OCI-LY1 (cell line): ENCODE results near the gene COL7A1.
"Not testable (repeated sequence)": the region's sequence is repeated elsewhere in the genome, so short reads cannot be mapped to it uniquely, and the experiment has no call there.

Experiments used
- H2AFZ ChIP-seq: fragments of 200-600 bp; sonication (generic), shearing (Covaris generic); 2 replicates; pipeline ENCODE4 v1.6.0; 2014; ENCODE audit warnings: antibody characterized with exemption, mild to moderate bottlenecking, low read length
- H3F3A ChIP-seq: fragments of 200-600 bp; sonication (generic), shearing (Covaris generic); 2 replicates; pipeline ENCODE4 v1.6.0; 2014; ENCODE audit warnings: mild to moderate bottlenecking, antibody characterized with exemption, low read length, moderate library complexity; ENCODE audit not compliant: insufficient read depth
- H3K27ac ChIP-seq: fragments of 200-600 bp; sonication (generic); 2 replicates; pipeline ENCODE4 v1.5.1; 2014; ENCODE audit warnings: low read length, mixed run types, mild to moderate bottlenecking, low read depth; ENCODE audit not compliant: poor library complexity, severe bottlenecking
- H3K27me3 ChIP-seq: fragments of 200-600 bp; sonication (generic); 2 replicates; pipeline ENCODE4 v1.6.0; 2014; ENCODE audit warnings: antibody characterized with exemption, mild to moderate bottlenecking, low read length, moderate library complexity; ENCODE audit not compliant: insufficient read depth
- H3K36me3 ChIP-seq: fragments of 200-600 bp; sonication (generic); 2 replicates; pipeline ENCODE4 v1.6.1; 2014; ENCODE audit warnings: mild to moderate bottlenecking, antibody characterized with exemption, low read length, moderate library complexity, mixed read lengths; ENCODE audit not compliant: insufficient read depth
- H3K4me1 ChIP-seq: fragments of 200-600 bp; sonication (generic); 2 replicates; pipeline ENCODE4 v1.5.1; 2014; ENCODE audit warnings: mild to moderate bottlenecking, low read length, moderate library complexity; ENCODE audit not compliant: insufficient read depth, severe bottlenecking
- H3K4me2 ChIP-seq: fragments of 200-600 bp; sonication (generic), shearing (Covaris generic); 2 replicates; pipeline ENCODE4 v1.6.1; 2014; ENCODE audit warnings: low read length
- H3K4me3 ChIP-seq: fragments of 200-600 bp; sonication (generic); 2 replicates; pipeline ENCODE4 v1.5.1; 2014; ENCODE audit warnings: low read length, low read depth, mild to moderate bottlenecking, mixed read lengths; ENCODE audit not compliant: poor library complexity, severe bottlenecking
- H3K79me2 ChIP-seq: fragments of 200-600 bp; shearing (Covaris generic); 2 replicates; pipeline ENCODE4 v1.6.1; 2016; ENCODE audit warnings: mixed run types, low read length, mixed read lengths; ENCODE audit not compliant: insufficient read depth
- H3K9ac ChIP-seq: fragments of 200-600 bp; sonication (generic), shearing (Covaris generic); 2 replicates; pipeline ENCODE4 v1.6.1; 2014; ENCODE audit warnings: mild to moderate bottlenecking, low read length, mixed read lengths
- H3K9me2 ChIP-seq: fragments of 200-600 bp; sonication (generic), shearing (Covaris generic); 2 replicates; pipeline ENCODE4 v1.6.1; 2014; ENCODE audit warnings: low read depth, mild to moderate bottlenecking, low read length, mixed read lengths
- H3K9me3 ChIP-seq: fragments of 200-600 bp; shearing (Covaris generic); 2 replicates; pipeline ENCODE4 v1.6.1; 2014; ENCODE audit warnings: low read length, mixed read lengths
- H4K20me1 ChIP-seq: fragments of 200-600 bp; sonication (generic), shearing (Covaris generic); 2 replicates; pipeline ENCODE4 v1.6.0; 2016; ENCODE audit warnings: mild to moderate bottlenecking, low read length; ENCODE audit not compliant: insufficient read depth
- CTCF ChIP-seq: fragments of 200-600 bp; sonication (generic), shearing (Covaris generic); IDR thresholded peaks from 2 replicates; pipeline ENCODE4 v1.5.1; 2017; ENCODE audit warnings: mild to moderate bottlenecking, antibody characterized with exemption, low read length, moderate library complexity, mixed read lengths
- EZH2 ChIP-seq: fragments of 200-600 bp; sonication (generic), shearing (Covaris generic); IDR thresholded peaks from 2 replicates; pipeline ENCODE4 v1.8.0; 2017; ENCODE audit warnings: borderline replicate concordance, mixed run types, mild to moderate bottlenecking, antibody characterized with exemption, low read length, moderate library complexity, mixed read lengths

Gene COL7A1

DNA sequence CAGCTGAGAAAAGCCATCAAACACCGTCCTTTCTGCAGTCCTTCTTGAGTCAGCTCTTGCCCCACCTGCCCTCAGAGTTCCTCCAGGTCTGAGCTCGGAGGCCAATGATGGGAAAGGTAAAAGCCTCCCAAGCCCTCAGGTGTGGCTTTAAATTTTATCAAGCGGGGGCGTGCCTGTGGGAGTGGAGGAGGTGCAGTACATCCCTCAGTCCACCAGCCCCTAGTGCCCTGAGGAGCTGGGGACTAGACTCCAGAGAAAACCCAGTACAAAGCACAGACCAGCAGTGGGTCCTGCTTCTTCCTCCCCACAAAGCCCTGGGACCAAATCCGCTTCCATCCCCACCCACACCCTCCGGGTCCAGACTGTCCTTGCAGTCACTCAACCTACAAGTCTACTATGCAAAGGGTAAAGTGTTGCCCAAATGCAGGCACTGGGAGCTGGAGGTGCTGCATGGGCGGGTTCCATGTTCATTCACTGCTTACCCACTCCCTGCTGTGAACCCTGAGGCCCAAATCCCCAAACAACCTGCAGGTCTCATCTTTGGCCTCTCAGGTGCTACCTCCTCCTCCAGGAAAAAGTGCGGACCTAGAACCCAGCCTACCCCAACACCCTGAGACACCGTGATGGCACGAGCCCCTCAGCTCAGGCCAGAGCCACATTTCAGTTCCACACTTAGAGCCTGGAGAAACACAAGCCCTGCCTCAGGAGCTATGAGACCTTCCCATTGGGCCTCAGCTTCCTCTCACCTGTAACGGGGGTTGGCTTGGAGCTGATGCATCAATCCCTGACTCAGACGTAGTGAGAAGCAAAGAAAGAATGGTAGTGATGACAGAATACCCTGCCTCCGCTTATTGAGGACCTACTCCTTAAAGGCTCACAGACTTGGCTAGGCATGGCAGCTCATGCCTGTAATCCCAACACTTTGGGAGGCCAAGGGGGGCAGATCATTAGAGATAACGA, 41.0 kb downstream of the COL7A1 start:
- Histone ChIP-seq H3K9ac (no peak overlapping the region; the same call in 1 of the 2 replicates), H3K79me2 (no peaks in the 10 kb centered on the region)
- no peak for TF ChIP-seq CTCF
- TF ChIP-seq EZH2 = no peak

GRCh38 chr3:48553361-48553760, 41.8 kb downstream of the COL7A1 start:
- Histone ChIP-seq H3K27me3 (no peaks in the 10 kb centered on the region), H3K4me3 (no peak overlapping the region), H3K4me1 (peaks cover 56% of the 10 kb centered on the region), H3K36me3 (peaks cover 5% of the 10 kb centered on the region), H3K79me2 (no peaks in the 10 kb centered on the region), H3K9me3 (no peaks in the 10 kb centered on the region), H3K9me2 (no peaks in the 10 kb centered on the region), H3F3A (no peaks in the 10 kb centered on the region), H3K9ac (no peak overlapping the region), H2AFZ (no peak overlapping the region), H3K4me2 (no peak overlapping the region; the same call in 1 of the 2 replicates), H3K27ac (no peak overlapping the region), H4K20me1 (no peaks in the 10 kb centered on the region)
- no peak for TF ChIP-seq EZH2
- no peak for TF ChIP-seq CTCF

More for the DNA sequence above, 41.0 kb downstream of the COL7A1 start:
- Histone ChIP-seq H3K27me3 (no peaks in the 10 kb centered on the region), H3K36me3 (peaks cover 5% of the 10 kb centered on the region), H3K4me3 (peak overlapping the region; percentile 7), H3K9me3 (no peaks in the 10 kb centered on the region), H3K9me2 (no peaks in the 10 kb centered on the region), H4K20me1 (no peaks in the 10 kb centered on the region), H3K27ac (no peak overlapping the region), H3K4me1 (peaks cover 56% of the 10 kb centered on the region), H3K4me2 (peak overlapping the region; percentile 23; the same call in 1 of the 2 replicates), H2AFZ (no peak overlapping the region), H3F3A (no peaks in the 10 kb centered on the region)

DNA sequence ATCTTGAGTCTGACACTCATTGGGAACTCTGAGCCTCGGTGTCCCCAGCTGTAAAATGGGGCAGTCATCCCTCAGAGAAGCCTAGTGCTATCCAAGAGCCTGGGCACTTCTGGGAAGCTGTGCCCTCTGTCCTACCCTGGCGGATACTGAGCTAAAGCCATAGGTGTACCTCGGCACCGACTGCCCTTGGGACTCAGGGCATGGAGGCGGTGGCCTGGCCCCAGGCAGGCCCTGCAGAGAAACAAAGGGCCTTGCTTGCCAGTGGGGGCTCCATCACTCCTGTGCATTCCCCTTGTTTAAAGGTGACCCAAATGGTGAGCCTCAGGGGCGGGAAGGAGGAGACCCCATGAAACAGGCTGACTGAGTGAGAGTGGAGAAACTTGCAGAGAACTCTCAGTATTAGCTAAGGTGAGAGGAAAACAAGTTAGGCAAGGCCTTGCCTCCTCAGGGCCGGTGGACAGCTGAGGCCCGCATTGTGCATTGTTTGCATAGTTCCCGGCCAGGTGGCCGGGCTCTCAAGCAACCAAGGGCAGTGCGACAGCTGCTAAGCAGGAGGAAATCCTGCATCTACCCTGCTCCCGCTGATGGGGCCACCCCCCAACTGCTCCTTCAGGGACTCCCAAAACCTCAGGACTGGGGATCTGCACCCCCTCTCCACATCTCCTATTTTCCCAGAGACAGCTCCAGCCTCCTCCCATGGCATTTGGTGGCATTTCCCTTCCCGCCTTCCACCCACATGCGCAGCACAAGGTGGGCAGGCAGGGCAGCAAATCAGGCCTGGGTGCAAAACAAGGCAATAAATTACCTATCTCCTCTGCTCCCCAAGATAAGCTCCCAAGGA, 42.8 kb downstream of the COL7A1 start:
- Histone ChIP-seq H3K27ac (peak overlapping the region; percentile 31), H3K4me3 (no peak overlapping the region), H3K36me3 (peaks cover 14% of the 10 kb centered on the region), H4K20me1 (no peaks in the 10 kb centered on the region), H3K4me2 (peak overlapping the region; percentile 22; the same call in 1 of the 2 replicates), H3K9ac (no peak overlapping the region; the same call in 1 of the 2 replicates), H3K79me2 (no peaks in the 10 kb centered on the region), H3K9me3 (no peaks in the 10 kb centered on the region), H3K4me1 (peaks cover 48% of the 10 kb centered on the region), H3K9me2 (no peaks in the 10 kb centered on the region), H3F3A (no peaks in the 10 kb centered on the region), H2AFZ (no peak overlapping the region), H3K27me3 (no peaks in the 10 kb centered on the region)
- no peak for TF ChIP-seq CTCF

GRCh38 chr3:48551651-48552050, 43.5 kb downstream of the COL7A1 start:
- not testable (repeated sequence) for H3K27ac ChIP-seq
- H3K36me3 ChIP-seq = peaks cover 20% of the 10 kb centered on the region

More at GRCh38 chr3:48551651-48552050, 43.5 kb downstream of the COL7A1 start:
- not testable (repeated sequence) for H2AFZ ChIP-seq, H3K9me2 ChIP-seq, H3K27me3 ChIP-seq, H4K20me1 ChIP-seq, H3K79me2 ChIP-seq, H3K9ac ChIP-seq, H3K4me3 ChIP-seq, H3K4me2 ChIP-seq, H3F3A ChIP-seq, H3K9me3 ChIP-seq
- H3K4me1 ChIP-seq = peaks cover 45% of the 10 kb centered on the region
